Muscle of arm (tissue), 12 donors: ENCODE results near the gene SPARCL1. TPM values are rescaled to one million over a fixed set of nuclear protein-coding genes. Genes with fewer than 3 reads are reported as not detected.
"Not testable (repeated sequence)": the region's sequence is repeated elsewhere in the genome, so short reads cannot be mapped to it uniquely, and the experiment has no call there.

Source experiments
- DNase-seq: peaks from one replicate; pipeline ENCODE4 v3.0.0-alpha.2; 2013
- polyA plus RNA-seq, 12 donors: library from polyadenylated mRNA; unstranded; fragments of 120-200 nt; gene quantifications; one replicate each; pipeline ENCODE4 v1.2.1, GENCODE V29; 2013; ENCODE audit not compliant: insufficient read length in 12 of 12

Gene SPARCL1
- polyA plus RNA-seq, 12 donors = 216 to 375 (median 286) TPM; not detected in 1

DNA sequence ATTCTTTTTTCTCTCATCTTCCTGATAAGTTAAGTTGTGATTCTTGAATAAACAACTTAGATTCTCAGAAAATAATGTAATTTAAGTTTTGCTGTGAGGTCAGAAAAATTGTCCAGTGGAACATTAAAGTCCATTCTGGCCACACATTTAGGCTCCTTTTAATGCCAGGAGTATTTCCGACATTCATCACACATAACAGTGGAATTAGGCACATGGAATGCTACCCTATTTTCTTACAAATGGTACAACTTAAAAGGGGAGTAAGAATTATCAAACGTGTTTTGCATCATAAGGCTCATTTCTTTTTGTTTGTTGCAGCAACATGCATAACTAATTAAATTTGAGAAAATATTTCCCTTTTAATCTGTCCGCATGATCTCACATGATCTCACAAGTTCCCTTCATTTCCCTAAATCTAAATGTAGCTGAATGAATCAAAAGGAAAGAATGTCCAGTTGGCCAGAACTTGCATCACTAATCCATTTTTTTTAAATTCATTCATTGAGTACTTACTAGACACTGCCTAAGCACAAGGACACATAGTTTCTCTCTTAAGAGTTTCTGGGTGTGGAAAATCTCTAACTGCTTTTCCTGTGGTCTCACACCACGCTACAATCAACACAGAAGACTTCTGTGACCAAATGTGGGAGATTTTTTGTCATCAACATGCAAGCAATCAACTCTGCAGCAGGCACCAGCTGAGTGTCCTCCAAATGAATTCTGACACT is 22.0 kb downstream of the SPARCL1 start:
- no peak for DNase-seq

DNA sequence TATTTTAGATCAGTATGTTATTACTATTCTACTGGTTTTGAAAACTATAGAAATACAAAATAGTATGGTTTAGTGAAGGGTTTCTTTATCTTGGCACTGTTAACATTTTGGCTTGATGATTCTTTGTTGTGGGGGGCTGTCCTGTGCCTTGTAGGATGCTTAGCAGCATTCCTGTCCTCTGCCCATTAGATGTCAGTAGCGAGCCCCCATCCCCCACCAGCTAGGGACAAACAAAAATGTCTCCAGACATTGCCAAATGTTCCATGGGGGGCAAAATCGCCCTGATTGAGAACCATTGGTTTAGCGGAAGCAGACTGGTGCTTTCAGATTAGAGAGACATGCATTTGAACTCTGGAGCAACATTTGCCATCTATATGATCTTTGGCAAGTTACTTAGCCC is 23.3 kb downstream of the SPARCL1 start:
- DNase-seq = no peak

DNA sequence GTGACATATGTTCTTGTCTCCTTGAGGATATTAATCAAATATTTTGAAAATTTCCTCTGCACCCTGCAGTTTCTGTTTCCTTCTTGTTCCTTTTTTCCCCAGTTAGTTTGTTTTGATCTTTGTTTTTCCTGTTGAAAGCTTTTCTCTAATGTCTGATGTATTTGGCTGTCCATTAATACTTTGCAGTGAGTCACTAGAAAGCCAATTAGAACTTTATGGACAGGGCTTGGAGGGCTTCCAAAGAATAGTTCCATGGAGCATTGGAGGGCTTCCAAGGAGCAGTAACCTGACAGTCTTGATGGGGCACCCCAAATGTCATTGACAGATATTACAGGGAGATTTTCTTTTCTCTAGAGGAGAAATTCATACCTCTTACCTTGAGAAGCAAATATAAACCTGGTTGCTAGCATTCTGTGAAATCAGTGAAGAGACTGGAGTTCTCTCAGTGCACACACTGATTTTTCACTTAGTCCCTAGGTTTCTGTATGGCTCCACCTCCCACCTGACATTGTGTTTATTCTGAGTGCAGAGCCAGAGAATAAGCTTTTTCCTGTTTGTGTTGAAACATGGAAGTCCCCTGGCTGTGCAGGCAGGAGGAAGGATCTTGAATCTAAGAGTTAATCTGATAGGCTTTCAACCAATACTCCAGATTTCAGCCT is 26.5 kb downstream of the SPARCL1 start:
- no peak for DNase-seq

DNA sequence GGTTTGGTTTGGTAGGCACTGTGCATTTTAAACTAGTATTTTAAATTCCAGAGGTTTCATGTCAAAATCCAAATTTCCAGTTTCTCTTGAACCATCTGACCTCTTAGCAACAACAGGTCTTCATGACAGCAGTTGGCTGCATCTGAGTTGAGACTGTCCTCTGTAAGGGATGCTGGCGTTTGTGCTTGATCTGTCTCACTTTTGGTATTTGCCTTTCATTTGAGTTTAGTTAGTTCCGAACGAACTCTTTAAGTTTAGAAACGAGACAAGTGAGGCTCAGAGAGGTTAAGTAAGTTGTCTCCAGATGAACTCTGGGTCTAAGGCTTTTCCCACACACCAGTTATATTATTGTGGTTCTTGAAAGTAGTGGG is 29.1 kb downstream of the SPARCL1 start:
- no peak for DNase-seq

DNA sequence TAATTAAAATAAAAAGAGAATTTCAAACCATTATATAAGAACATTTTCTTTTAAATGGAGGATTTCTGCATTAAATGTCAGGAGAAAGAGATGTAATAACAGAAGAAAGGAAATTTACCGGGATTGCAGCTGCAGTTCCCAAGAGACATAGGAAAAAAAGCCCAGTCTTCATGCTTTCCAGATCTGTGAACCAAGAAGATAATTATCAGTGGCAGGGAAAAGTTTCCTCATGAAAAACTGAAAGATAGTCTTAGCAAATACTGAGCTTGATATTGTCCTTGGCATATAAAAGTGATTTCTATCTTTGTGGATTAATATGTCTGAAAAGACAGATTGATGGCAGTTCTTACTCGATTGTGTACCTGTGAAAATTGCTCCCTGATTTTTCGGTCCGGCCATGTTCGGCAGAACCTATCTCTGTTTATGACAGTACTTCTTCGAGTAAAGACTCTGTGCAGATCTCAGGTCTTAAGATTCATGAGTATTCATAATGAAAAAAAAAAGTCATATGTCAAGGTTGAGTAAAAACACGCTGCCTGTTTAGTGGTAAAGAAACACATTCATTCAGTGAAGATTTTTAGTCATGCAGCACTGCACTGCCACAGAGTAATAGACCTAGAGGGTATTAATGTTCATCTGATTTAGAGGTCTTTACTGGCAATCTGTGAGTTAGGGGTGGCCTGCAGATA is 29.6 kb downstream of the SPARCL1 start:
- no peak for DNase-seq

DNA sequence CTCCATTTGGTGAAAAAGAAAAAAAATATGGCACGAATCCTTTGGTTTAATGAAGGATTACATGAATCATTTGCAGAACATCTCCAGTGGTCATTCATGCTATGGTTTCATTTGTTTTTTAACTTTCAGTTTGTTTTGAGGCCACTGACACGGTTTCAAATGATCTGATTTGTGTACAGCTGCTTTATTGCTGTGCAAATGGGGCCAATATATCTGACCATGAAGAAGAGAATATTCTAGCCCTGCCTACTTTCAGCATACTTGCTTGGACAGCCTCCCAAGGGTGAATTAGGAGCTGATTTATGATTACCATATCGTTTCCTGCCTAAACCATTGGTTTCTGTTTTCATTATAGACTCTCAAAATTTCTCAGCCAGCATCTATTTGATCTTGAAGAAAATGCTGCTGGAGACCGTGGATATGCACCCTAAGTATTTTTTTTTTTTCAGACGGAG is 30.7 kb downstream of the SPARCL1 start:
- peak; percentile 70 for DNase-seq

DNA sequence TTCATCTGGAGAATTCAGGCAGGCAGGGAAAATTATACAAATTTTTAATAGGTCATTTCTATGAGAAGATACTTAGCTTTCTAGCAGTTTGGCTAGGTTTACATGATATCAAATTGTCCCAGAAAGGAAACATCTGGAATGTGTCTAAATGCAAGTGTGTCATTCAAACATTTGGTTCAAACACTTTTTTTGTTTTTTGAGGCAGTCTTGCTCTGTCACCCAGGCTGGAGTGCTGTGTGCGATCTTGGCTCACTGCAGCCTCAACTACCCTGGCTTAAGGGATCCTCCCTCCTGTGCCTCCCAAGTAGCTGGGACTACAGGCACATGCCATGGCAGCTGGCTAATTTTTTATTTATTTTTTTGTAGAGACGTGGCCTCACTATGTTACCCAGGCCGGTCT is 31.6 kb downstream of the SPARCL1 start:
- no peak for DNase-seq

DNA sequence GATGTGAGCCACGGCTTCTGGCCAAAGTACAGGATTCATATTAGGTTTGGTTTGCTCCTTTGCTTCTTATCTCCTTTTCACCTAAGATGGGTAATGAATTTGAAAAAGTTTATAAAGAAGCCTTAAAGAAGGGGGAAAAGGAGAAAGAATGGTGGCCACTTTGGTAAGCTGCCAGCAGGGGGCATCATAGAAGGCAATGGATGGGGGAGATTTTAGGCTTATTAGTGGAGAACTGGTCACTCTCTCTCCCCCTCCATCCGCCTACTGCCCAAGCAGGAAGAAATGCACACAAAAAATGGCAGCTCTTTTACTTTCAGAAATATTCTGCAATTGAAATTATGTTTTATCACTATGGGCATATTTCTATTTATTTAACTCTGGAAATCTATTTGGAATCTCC is 32.0 kb downstream of the SPARCL1 start:
- DNase-seq = no peak

DNA sequence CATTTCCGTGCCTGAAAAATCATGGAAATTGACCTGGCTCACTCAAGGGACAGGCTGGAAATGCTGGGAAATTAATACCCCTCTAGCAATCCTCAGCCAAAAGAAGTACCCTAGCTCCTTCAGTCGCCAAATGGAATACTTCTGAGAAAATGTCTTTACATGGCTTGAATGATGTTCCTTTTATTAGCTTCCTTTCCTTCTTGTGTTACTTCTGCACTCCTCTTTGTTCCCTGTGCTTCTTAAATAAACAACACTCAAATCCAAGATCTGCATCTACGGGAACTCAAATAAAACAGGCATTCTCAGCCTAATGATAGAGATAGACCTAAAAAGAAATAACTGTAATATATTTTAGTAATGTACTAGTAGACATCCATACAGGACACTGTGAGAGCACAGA is 36.1 kb downstream of the SPARCL1 start:
- DNase-seq = no peak

DNA sequence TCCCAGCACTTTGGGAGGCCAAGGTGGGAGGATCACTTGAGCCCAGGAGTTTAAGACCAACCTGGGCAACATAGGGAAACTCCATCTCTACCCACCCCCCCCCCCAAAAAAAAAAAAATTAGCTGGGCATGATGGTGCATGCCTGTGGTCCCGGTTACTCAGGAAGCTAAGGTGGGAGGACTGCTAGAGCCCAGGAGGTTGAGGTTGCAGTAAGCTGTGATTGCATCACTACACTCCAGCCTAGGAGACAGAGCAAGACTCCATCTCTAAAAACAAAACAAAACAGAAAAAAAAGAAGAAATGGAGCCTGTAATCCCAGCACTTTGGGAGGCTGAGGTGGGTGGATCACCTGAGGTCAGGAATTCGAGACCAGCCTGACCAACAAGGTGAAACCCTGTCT is 37.3 kb downstream of the SPARCL1 start:
- not testable (repeated sequence) for DNase-seq

DNA sequence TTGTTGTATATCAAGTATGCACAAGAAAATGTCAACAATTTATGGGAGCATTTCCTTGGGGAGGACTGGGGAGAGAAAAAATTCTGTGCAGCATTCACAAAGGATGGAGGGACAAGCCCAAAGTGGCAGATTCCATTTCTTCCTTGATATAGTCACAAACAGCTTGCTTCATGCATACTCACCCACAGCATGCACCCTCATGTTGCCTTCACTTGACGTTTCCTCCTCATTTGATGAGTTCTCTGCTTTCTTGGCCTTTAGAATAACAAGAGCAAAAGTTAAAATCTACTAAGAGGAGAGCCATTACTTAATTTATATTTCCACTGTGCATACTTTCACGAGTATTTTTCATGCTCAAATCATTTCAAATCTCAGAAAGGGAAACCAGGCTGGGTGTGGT is 37.7 kb downstream of the SPARCL1 start:
- no peak for DNase-seq

DNA sequence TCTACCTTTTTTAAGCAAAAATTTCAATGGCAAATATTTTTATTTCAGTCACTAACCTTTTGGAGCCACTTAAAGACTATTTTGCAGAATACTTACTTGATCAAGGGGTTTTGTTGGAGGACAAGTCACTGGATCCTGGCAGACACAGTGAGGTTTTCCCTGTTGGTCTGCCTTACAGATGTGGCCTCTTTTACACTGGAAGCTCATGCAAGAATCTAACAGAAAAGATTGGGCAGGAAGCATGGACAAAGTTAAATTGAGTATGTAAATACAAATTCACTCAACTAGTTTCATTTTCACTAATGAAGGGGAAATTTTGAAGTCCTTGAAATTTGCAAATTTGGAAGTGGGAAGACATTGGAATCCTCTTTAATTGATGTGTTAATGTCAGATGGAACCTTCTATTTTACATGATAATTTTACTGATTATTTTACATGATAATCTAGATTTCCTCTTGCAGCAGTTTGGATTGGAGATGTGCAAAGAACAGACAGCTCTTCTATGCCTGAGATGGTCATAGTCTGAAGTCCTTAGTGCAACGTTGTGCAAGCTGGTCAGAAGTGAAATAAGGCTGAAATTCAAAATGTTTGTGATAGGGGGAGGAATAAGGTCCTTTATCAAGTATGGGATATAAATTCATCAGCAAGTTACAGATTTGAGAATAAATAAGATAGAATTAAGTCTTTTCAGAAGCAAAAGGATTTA is 38.4 kb downstream of the SPARCL1 start:
- no peak for DNase-seq

DNA sequence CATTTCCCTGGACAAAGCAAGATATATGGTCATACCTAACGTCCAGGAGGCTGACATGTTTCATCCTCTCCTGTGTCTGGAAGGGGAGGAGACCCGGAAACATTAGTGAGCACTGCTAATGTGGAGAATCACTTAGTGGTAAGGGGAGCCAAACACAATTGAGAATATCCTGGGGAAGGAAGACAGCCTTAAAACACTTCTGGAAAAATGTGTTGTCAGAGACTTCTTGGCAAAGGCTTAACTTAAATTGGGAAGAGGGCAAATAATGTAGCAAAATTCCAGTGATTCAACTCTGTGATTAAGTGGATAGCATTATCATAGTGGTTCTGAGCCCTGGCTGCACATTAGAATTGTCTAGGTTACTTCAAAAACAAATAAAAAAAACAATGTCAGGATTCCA is 39.5 kb downstream of the SPARCL1 start:
- DNase-seq = no peak

DNA sequence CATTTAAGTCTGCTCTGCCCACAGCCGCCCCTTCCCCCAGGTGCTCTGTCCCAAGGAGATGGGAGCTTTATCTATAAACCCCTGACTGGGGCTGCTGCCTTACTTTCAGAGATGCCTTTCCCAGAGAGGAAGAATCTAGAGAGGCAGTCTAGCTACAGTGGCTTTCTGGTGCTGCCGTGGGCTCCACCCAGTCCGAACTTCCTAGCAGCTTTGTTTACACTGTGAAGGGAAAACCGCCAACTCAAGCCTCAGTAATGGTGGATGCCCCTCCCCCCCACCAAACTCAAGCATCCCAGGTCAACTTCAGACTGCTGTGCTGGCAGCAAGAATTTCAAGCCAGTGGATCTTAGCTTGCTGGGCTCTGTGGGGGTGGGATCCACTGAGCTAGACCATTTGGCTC is 40.5 kb downstream of the SPARCL1 start:
- DNase-seq = not testable (repeated sequence)

DNA sequence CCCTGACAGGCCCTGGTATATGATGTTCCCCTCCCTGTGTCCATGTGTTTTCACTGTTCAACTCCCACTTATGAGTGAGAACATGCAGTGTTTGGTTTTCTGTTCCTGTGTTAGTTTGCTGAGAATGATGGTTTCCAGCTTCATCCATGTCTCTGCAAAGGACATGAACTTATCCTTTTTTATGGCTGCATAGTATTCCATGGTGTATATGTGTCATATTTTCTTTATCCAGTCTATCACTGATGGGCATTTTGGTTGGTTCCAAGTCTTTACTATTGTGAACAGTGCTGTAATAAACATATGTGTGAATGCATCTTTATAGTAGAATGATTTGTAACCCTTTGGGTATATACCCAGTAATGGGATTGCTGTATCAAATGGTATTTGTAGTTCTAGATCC is 45.9 kb downstream of the SPARCL1 start:
- not testable (repeated sequence) for DNase-seq

DNA sequence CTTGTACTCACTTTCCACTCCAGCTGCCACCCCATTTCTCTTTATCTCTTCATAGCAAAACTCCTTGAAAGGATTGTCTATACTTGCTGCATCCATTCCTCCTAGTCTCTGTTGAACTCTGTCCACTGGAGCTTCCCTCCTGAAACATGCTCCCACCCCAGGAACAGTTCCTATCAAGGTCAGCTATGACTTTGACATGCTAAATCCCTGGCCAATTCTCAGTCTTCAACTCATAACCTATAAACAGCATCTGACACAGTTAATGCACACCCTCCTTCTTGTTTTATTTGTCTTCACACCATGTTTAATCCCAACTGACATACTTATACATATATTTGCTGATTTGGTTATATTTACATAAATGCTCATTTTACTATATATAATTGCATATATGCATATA is 47.8 kb downstream of the SPARCL1 start:
- no peak for DNase-seq

DNA sequence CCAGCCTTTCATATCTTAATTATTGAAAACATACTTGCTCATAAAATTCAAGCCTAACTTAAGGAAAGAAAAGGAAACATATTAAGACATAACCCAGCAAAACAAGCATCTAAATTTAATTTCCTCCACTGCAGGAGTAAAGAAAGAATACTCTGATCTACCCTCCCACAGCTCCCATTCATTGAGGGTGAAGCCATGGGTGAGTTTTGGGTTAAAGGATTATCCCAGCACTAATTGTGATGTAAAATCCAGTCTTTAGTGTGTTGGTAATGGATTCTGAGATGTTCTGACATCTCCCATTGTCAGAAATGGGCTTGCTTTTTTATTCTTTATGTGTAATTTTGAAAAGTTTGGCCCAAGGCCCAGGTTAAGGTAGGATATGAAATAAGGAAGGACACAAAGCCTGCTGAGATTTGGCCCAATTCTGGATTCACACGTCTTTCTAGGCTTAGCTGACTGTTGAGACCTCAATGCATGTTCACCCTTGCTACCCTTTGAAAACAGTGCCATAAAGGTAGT is 50.4 kb downstream of the SPARCL1 start:
- no peak for DNase-seq

DNA sequence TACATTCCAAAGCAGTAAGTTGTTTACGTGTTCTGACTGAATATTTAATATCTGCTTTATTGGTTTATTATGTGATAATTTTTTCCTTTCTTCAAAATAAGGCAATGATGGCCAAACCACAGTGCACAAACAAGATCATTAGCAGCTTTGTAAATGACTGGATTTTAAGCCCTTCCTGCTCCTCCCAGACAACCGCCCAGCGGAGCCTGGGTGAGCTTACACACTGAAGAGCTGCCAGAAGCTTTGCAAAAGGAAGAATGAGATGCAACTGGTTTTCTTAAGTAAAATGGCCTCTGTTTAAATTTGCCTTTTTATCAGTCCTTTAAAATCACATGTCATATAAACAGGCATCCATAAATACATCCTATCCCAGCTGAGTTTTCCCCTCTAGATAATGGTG is 52.2 kb downstream of the SPARCL1 start:
- DNase-seq = no peak

DNA sequence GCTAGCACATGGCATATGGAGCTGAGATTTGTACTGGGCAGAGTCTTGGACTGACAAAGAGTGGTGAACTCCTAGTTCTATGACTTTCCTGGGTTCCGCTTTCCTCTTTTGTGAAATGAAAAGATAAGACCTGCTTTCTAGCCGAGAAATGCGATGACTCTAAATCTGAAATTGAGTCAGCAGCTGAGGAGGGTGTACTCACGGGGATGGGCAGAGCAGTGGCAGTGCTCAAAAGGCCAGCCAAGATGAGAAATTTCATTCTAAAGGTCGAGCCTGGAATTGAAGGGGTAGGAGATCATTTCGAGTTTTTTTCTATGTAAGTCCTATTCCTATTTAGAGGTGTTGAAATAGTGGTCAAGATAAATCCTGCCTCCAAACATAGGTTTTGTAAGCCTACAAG is 59.8 kb downstream of the SPARCL1 start:
- no peak for DNase-seq

DNA sequence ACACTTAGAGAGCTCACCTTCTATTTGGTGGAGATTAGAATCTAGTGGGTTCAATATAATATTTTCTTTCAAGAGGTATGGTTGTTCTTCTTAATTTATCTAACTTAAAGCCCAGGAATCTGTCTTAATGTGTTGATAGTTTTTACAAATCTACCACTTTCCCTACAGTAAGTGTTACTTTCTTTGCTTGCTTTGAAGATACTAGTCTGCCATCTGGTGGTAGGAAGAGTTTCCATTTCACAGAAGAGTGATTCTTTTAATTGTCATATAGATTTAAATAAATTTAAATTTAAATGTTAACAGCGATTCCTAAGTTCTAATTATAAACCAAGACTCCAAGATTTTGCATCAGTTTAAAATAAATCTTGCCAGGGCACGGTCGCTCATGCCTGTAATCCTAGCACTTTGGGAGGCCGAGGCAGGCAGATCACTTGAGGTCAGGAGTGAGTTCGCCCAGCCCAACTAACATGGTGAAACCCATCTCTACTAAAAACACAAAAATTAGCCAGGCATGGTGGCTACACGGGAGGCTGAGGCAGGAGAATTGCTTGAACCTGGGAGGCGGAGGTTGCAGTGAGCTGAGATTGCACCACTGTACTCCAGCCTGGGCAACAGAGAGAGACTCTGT is 63.3 kb downstream of the SPARCL1 start:
- peak; percentile 31 for DNase-seq

DNA sequence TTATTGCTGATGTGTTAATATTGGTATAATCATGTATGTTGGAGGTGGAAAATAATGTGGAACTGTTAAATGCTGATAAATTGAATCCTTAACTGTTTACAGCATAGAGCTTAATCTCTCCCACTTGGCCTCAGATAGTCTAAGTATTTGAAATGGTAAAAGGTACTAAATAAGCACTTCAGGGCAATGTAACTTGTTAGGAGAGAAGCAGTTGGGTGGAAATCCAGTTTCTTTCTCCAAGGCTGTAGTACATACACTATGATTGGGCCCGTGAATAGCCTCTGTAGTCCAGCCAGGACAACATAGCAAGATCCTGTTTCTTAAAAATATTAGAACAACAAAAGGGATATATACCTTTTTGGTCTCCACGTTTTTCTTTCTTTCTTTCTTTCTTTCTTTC is 67.1 kb downstream of the SPARCL1 start:
- no peak for DNase-seq

DNA sequence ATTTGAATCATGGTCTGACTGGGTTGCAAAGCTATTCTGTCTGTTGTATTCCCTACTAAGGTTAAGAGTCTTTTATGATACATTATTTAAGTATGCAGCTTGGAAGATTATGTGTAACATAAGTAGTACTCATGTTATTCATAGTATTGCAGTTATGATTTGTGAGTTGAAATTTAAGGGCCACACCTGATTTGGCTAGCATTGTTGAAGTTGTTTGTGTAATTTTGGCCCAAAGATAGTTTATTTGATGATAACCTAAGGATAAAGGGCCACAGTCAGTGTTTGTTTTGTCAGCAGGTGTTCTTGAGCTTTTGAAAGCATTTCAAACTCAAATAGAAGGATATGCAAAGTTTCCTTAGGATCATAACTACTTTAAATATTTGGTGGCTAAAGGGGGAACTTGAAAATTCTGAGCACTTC is 67.9 kb downstream of the SPARCL1 start:
- DNase-seq = no peak
